Large intestine (tissue), 3 donors: Measurements from ENCODE around the gene FOXP1. TPM values are rescaled to one million over a fixed set of nuclear protein-coding genes. Genes with fewer than 3 reads are reported as not detected.

Experiments used
- DNase-seq, 2 donors: peaks; one replicate each; pipeline versions ENCODE4 v3.0.0 to v3.0.0-alpha.2; 2013
- H3K27ac ChIP-seq: one replicate; pipeline ENCODE4 v1.5.1; 2013; ENCODE audit warnings: low read length
- H3K27me3 ChIP-seq: 2 replicates; pipeline ENCODE4 v1.6.1; 2013; ENCODE audit warnings: low read length; ENCODE audit not compliant: control insufficient read depth, insufficient read depth
- H3K36me3 ChIP-seq: 2 replicates; pipeline ENCODE4 v1.6.1; 2013; ENCODE audit warnings: low read length; ENCODE audit not compliant: control insufficient read depth, insufficient read depth
- H3K4me1 ChIP-seq: one replicate; pipeline ENCODE4 v1.6.1; 2013; ENCODE audit warnings: low read length; ENCODE audit not compliant: control insufficient read depth, insufficient read depth
- H3K4me3 ChIP-seq: one replicate; pipeline ENCODE4 v1.5.1; 2013; ENCODE audit warnings: low read length
- H3K9me3 ChIP-seq: one replicate; pipeline ENCODE4 v1.6.1; 2013; ENCODE audit warnings: mild to moderate bottlenecking, low read depth, low read length, moderate library complexity; ENCODE audit not compliant: control insufficient read depth
- WGBS: methylation state at CpG from one replicate; pipeline ENCODE4 v1.1.5; 2013; ENCODE audit warnings: low lambda C conversion rate; ENCODE audit not compliant: insufficient coverage; 5-methylcytosine and 5-hydroxymethylcytosine counted together
- polyA plus RNA-seq: library from polyadenylated mRNA; unstranded; fragments of 120-200 nt; gene quantifications from one replicate; pipeline ENCODE4 v1.2.1, GENCODE V29; 2013

The FOXP1 gene
- polyA plus RNA-seq, 1 donor: 64.1 TPM

DNA sequence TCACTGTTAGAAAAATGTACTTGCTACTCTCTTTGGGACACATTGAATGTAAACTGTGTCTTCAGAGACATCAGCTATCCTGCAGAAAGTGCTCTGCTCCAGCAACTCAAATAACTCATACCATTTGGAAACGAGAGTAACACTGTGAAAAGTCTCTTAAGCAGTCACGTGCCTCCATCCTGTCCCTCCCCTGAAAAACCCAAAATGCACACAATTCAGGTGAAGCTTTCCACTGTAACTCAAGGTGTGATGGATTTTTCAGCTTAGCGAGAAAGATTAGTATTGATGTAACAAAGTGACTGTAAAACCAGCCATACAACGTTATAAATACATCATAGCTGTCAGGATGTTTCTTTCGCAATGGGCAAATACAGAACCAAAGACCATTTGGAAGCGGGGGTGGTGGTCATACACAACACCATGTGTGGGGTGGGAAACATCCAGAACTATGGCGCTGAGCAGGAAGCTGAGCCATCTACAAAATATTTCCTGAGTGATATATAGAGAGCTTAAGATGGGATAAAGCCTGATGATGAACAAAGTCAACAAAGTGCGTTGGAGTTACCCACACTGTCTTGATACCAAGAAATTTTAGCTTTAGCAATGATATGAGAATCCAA lies 332.3 kb downstream of the FOXP1 start:
- no peaks in the 10 kb centered on the region for H3K9me3 ChIP-seq
- H3K27me3 ChIP-seq: no peaks in the 10 kb centered on the region
- WGBS: no CpG with 5 or more reads among the region's 8 CpGs
- DNase-seq: no peak
- H3K4me3 ChIP-seq: no peak overlapping the region
- H3K4me1 ChIP-seq: peaks cover 21% of the 10 kb centered on the region
- H3K36me3 ChIP-seq: no peaks in the 10 kb centered on the region
- no peak overlapping the region for H3K27ac ChIP-seq

DNA sequence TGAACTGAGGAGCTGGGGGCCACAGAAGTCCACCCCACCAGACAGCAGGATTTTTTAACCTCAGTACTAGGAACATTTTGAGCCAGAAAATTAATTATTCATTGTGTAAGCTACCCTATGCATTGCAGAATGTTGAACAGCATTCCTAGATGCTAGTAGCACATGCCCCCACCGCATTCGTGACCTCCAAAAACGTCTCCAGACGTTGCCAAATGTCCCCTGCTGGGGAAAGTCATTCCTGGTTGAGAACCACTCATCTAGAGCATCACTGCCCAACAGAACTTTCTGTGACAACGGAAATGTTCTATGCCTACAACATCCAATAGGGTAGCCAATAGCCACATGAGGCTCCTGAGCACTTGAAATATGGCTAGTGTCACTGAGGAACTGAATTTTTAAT lies 333.5 kb downstream of the FOXP1 start:
- WGBS: no CpG with 5 or more reads among the region's 5 CpGs
- DNase-seq: no peak
- no peaks in the 10 kb centered on the region for H3K9me3 ChIP-seq
- H3K27ac ChIP-seq: no peak overlapping the region
- no peaks in the 10 kb centered on the region for H3K36me3 ChIP-seq
- no peaks in the 10 kb centered on the region for H3K27me3 ChIP-seq
- no peak overlapping the region for H3K4me3 ChIP-seq
- peaks cover 23% of the 10 kb centered on the region for H3K4me1 ChIP-seq

DNA sequence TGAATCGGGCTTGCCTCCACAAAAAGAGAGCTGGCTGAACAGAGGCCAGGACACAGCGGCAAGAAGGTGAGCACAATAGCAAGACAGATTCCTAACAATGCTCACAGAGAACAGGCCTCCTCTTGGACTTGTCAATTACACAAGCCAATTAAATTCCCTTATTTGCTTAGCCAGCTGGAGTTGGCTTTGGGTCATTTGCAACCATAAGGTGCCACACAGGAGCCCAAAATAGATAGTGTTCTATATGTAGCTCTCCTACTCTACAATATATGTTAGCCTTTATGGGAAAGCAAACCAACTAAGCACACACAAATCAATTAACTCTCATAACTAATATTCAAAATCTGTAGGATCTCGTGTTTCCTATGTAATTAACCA lies 335.6 kb downstream of the FOXP1 start:
- Histone ChIP-seq H3K4me1 (peaks cover 19% of the 10 kb centered on the region), H3K9me3 (no peaks in the 10 kb centered on the region), H3K27ac (no peak overlapping the region)

DNA sequence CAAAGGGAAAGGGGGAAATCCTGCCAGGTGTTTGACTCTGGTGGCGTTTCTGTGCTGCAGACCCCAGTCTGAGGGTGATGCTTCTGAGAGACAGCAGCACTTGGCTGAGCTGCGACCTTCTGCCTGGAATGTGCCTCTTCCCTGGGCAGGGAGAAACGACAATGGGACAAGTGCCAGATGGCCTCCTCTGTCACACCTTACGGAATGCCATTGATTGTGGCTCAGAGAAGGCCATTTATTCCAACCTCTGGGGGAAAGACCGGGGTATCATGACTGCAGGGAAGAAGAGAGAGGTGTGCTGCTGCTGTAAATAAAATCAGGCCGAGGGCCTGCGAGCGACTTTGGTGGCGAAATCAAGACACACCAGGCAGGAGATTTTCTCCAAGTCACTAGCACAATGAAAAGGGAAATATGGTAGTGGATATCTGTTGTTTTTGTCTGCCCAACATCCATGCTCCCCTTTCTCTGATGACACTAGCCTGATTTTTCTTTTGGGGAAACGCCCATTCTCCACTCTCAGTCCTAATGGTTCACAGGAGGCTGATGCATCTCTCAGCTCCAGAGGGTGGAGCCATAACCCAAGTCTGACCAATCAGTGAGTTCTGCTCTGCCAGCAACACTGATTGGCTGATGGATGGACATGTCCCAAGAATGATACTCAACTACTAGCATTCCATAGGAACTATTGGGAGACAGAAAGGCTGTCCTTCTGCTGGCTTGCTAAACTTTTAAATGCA lies 336.1 kb downstream of the FOXP1 start:
- Histone ChIP-seq H3K4me1 (peaks cover 13% of the 10 kb centered on the region), H3K9me3 (no peaks in the 10 kb centered on the region), H3K27ac (no peak overlapping the region), H3K27me3 (no peaks in the 10 kb centered on the region), H3K4me3 (no peak overlapping the region), H3K36me3 (no peaks in the 10 kb centered on the region)
- no CpG with 5 or more reads among the region's 10 CpGs for WGBS
- peak in 1 of 2 donors; percentile 31 for DNase-seq

More for the DNA sequence above, 335.6 kb downstream of the FOXP1 start:
- no peaks in the 10 kb centered on the region for H3K27me3 ChIP-seq
- DNase-seq: no peak
- WGBS: 100% methylated on average over 1 of the region's 3 CpGs
- no peak overlapping the region for H3K4me3 ChIP-seq
- H3K36me3 ChIP-seq: no peaks in the 10 kb centered on the region

DNA sequence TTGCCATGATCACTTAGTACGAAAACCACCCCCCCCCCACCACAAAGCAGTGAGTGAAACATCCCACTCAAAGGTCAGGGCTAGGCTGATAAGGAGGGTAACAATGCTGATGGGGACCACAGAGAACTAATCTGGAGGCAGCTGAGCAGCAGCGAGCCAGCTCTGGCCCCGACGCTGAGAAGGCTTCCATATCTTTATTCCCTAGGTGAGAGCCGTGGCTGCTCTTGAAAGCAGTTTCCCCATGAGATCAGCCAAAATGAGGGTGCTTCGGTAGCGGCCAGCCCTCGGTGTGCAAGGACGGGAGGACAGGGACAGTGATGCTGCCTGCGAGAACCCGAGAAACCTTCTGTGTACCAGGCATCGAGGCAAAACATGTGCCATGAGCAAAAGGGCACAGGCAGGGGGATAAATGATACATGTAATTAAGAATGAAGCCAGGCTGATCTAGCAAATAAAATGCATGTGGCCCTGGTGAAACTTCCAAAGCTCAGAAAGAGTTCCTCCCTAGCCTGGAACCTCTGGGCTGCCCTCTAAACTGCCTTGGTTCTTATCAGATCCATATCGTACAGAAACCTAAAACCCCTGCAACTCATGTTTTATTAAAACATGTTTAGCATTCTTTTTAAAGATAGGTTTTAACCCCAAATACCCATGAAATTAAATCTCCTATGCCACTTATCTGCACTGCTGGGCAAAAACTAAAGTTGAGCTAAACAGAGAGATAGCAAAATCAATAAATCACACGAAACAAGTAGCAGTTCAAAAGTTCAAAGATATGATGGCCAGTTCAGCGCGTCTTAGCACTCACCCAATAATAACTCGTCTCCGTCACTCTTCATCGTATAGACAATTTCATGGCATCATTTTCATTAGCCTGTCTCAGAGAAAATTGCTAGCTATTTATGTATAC lies 337.3 kb downstream of the FOXP1 start:
- no peaks in the 10 kb centered on the region for H3K9me3 ChIP-seq
- no peaks in the 10 kb centered on the region for H3K36me3 ChIP-seq
- no peaks in the 10 kb centered on the region for H3K27me3 ChIP-seq
- peaks cover 9% of the 10 kb centered on the region for H3K4me1 ChIP-seq
- peak in 1 of 2 donors; percentile 50 for DNase-seq
- no peak overlapping the region for H3K4me3 ChIP-seq
- H3K27ac ChIP-seq: peak overlapping the region; percentile 61
- WGBS: no CpG with 5 or more reads among the region's 19 CpGs

DNA sequence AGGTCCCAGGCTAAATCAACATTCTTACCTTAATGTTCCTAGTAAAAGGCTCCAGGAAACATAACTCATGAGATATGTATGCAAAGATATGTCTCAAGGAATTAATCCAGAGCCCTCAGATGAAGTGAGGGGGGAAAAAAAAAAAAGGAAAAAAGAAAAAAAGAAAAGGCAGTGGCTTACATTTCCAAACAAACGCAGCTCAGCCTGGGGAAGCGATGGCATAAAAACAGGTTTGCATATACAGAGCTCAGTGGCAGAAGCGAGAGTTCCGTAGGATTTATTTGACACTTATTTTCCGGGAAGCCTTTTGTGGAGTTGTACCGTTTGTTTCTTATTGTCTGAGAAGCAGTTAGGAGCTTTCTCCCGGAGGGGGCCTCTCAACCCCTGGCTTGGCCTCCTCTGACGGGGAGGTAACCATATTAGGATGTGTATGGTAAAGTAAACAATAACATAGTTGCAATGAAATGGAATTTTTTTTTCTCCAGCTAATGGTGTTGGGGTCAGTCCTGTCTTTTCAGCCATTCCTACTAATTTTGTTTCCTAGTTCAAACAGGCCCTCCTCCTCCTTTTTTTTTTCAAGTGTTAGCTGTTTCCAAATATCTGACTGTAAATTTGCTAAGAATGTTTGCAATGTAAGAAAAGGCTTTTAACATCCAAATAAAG lies 338.6 kb downstream of the FOXP1 start:
- 15% methylated on average over 2 of the region's 8 CpGs for WGBS
- Histone ChIP-seq H3K4me3 (peak overlapping the region; percentile 9), H3K27me3 (no peaks in the 10 kb centered on the region), H3K9me3 (no peaks in the 10 kb centered on the region), H3K36me3 (no peaks in the 10 kb centered on the region), H3K4me1 (peaks cover 9% of the 10 kb centered on the region), H3K27ac (peak overlapping the region; percentile 1)
- DNase-seq: peak in 1 of 2 donors; percentile 66

DNA sequence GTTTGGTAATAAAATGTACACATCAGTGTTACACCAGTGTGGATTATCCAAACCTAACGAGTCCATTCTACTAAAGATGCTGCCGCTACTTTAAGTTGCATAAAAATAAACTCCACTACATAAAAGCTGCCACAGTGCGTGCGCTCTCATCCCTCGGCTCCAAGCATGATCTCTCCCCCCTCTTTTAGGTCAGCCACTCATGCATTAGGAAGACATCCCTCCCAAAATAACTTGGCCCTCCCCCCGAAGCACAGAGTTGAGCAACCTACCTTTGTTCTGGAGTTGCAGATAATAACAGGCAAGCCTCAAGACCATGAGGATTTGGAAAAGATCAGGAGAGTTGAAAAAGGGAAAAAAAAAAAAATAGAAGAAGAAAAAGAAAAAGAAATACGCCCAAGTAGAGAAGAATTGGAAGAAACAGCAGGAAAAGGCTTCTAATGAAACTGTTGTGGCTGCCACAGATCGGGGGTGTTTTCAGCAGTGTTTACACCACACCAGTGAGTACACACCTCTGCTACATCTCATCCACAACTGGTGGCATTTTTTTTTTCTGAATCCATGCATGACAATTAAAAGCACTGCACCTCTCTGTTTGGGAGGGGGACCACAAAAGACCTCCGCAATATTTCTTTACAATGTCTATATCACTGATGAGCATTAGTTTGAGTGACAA lies 339.2 kb downstream of the FOXP1 start:
- Histone ChIP-seq H3K4me3 (peak overlapping the region; percentile 9), H3K4me1 (peaks cover 9% of the 10 kb centered on the region), H3K36me3 (no peaks in the 10 kb centered on the region), H3K9me3 (no peaks in the 10 kb centered on the region), H3K27me3 (no peaks in the 10 kb centered on the region), H3K27ac (peak overlapping the region; percentile 11)
- 33% methylated on average over 2 of the region's 9 CpGs for WGBS
- no peak for DNase-seq

DNA sequence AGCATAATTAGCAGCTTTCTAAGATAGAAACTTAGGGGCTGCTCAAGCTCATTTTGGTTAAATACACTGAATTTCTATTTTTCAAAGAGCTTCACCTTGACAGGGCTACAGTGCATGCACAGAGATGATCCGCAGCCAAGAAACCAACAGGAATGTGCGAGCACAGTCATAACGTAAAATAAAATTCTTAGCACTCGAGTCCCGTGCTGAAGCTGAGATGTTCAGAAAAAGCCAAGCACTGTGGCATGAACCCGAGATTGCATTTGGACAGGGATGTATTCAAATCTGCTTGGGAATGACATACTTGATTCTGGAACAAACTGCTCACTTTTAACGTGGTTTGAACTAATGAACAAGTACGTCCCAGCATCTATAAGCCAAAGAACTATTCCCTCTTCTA lies 340.3 kb downstream of the FOXP1 start:
- no peaks in the 10 kb centered on the region for H3K9me3 ChIP-seq
- no peaks in the 10 kb centered on the region for H3K27me3 ChIP-seq
- no peak for DNase-seq
- WGBS: no CpG with 5 or more reads among the region's 8 CpGs
- peak overlapping the region; percentile 11 for H3K27ac ChIP-seq
- no peak overlapping the region for H3K4me3 ChIP-seq
- no peaks in the 10 kb centered on the region for H3K36me3 ChIP-seq
- peaks cover 9% of the 10 kb centered on the region for H3K4me1 ChIP-seq

DNA sequence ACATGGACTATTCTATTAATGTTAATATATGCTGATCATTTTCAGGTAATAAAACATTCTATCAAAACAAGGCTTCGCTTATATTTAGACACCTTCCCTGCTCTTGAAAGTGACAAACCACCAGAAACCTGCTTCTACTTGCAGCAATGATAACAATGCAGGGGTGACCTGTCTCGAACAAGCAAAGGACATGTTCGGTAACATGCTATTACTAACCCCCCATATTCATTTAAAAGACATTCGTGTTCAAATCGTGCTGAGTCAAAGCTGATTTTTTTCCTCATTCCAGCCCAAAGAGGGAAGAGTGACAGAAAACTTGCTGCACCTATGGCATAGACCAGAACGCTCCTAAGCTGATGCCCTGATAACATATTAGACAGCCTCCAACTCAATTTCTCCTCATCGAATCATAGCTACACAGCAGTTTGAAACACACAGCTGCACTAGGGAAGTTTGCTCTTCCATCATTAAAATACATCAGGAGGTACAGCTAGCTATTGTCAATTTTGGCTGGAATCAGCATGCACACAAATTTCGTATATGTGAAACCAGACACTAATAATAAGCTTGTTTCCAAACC lies 341.5 kb downstream of the FOXP1 start:
- no peaks in the 10 kb centered on the region for H3K27me3 ChIP-seq
- DNase-seq: no peak
- no peaks in the 10 kb centered on the region for H3K9me3 ChIP-seq
- H3K36me3 ChIP-seq: no peaks in the 10 kb centered on the region
- WGBS: 75% methylated on average over 2 of the region's 8 CpGs
- H3K4me1 ChIP-seq: peaks cover 14% of the 10 kb centered on the region
- no peak overlapping the region for H3K4me3 ChIP-seq
- no peak overlapping the region for H3K27ac ChIP-seq
